Memory B cell (primary cell): ENCODE measurements around the gene ZNF280D.
A peak's percentile ranks its signal among the peaks of the same experiment; 100 is the strongest.
"Not testable (repeated sequence)": the region's sequence is repeated elsewhere in the genome, so short reads cannot be mapped to it uniquely, and the experiment has no call there.

Experiments used
- ATAC-seq: fragments of 150-1000 bp; cut with Tn5 transposase; 2 replicates; pipeline ENCODE4 v1.10.0; 2021; ENCODE audit warnings: low read depth, mild to moderate bottlenecking, moderate library complexity
- DNase-seq, 2 donors: peaks; one replicate each; pipeline ENCODE4 v3.0.0; 2022; ENCODE audit warnings: low spot score in 2 of 2
- H3K27ac Mint-ChIP-seq: one replicate; pipeline ENCODE4 v1.8.0; 2022; ENCODE audit warnings: mild to moderate bottlenecking, moderate library complexity, mixed read lengths
- H3K27me3 Mint-ChIP-seq: one replicate; pipeline ENCODE4 v1.8.0; 2022; ENCODE audit warnings: mixed read lengths
- H3K36me3 Mint-ChIP-seq: one replicate; pipeline ENCODE4 v1.8.0; 2022; ENCODE audit warnings: mild to moderate bottlenecking, mixed read lengths
- H3K4me1 Mint-ChIP-seq: one replicate; pipeline ENCODE4 v1.8.0; 2022; ENCODE audit warnings: mixed read lengths
- H3K4me3 Mint-ChIP-seq: one replicate; pipeline ENCODE4 v1.8.0; 2022; ENCODE audit warnings: mild to moderate bottlenecking, moderate library complexity, mixed read lengths
- H3K9me3 Mint-ChIP-seq: one replicate; pipeline ENCODE4 v1.8.0; 2022; ENCODE audit warnings: mixed read lengths

ZNF280D gene

DNA sequence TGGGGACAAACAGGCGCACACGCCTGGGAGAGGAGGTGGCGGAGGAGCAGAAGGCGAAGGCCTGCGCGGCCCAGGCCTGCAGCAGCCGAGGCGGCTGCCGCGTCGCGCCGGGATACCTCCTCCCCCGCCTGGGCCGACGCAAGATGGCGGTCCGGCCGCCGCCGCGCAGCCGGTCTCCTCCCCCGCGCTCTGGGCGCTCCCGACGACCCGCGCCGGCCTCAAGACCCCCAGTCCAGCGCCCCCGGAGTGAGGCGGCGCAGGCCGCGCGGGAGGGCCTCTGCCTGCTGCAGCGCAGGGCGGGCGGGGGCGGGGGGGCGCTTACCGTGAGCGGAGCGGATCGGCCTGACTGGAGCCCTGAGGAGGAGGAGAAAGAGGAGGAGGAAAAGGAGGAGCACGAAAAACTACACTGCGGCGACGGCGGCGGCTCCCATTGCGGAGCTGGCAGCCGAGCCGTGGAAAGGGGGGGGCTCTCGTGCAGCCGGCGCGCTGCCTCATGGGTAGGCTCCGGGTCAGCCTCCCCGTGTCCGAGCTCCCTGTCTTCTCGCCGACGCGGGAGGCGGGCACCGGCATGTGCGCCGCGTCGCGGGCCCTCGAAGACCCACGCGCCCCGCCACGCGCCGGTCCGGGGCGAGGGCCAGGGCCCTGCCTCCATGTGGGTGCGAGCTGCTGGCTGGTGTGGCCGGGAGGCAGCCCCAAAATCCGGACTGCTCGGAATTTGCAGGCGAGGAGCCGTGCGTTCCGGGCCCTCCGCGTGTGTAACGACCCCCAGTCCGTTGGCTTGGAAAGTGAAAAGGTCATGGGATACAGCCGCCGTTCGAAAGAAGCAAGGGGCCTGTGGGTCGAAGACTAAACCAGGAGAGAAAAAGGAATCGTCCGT is at the start of gene ZNF280D:
ZNF280D (minus strand) TSS at position 374 of the 877 bp plus-strand sequence. CDS start 26,400 bp downstream, outside the sequence.
- DNase-seq: peak; percentile 67 to 70
- Mint-ChIP-seq H3K4me1 (peaks cover 22% of the 10 kb centered on the region), H3K9me3 (peaks cover 2% of the 10 kb centered on the region), H3K36me3 (peaks cover 3% of the 10 kb centered on the region), H3K27me3 (no peaks in the 10 kb centered on the region), H3K27ac (peak within 1 kb of the TSS; percentile 97), H3K4me3 (peak within 1 kb of the TSS; percentile 99)
- peak; percentile 82 for ATAC-seq

DNA sequence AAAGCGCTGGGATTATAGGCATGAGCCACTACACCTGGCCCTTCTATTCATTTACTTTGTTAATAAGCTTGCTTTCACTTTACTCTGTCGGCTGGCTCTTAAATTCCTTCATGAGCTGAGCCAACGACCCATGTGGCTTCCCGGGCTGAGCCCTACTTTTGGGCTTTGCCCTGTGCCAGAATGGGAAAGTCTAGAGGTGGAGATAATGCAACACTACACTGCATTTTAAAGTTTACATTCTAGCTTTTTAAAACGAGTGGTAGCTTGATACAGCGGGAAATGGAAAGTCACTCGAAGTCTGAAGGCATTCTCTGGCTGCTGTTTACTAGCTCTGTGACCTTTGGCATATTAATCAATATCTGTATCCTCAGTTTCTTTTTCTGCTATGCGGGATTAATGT is 49.0 kb upstream of the ZNF280D start:
- no peak for DNase-seq
- peaks cover 13% of the 10 kb centered on the region for H3K4me1 Mint-ChIP-seq
- H3K4me3 Mint-ChIP-seq: no peak overlapping the region
- no peak overlapping the region for H3K27ac Mint-ChIP-seq
- no peak for ATAC-seq
- peaks cover 5% of the 10 kb centered on the region for H3K36me3 Mint-ChIP-seq
- H3K9me3 Mint-ChIP-seq: no peaks in the 10 kb centered on the region
- H3K27me3 Mint-ChIP-seq: peaks cover 4% of the 10 kb centered on the region

- Mint-ChIP-seq H3K4me1 (peaks cover 7% of the 10 kb centered on the region), H3K27me3 (peaks cover 4% of the 10 kb centered on the region), H3K4me3 (no peak overlapping the region), H3K27ac (no peak overlapping the region), H3K9me3 (no peaks in the 10 kb centered on the region), H3K36me3 (peaks cover 5% of the 10 kb centered on the region)
- no peak for DNase-seq
- no peak for ATAC-seq
These were observed 48.4 kb upstream of the ZNF280D start for GRCh38 chr15:56781666-56782065.

DNA sequence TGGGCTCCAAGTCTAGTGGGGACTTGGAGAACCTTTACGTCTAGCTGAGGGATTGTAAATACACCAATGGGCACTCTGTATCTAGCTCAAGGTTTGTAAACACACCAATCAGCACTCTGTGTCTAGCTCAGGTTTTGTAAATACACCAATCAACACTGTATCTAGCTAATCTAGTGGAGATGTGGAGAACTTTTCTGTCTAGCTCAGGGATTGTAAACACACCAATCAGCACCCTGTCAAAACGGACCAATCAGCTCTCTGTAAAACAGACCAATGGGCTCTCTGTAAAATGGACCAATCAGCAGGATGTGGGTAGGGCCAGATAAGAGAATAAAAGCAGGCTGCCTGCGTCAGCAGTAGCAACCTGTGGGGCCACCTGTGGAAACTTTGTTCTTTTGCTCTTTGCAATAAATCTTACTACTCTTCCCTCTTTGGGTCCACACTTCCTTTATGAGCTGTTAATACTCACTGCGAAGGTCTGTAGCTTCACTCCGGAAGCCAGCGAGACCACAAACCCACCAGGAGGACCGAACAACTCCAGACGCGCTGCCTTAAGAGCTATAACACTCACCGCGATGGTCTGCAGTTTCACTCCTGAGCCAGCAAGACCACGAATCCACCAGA is 46.9 kb upstream of the ZNF280D start:
- not testable (repeated sequence) for H3K27ac Mint-ChIP-seq, H3K27me3 Mint-ChIP-seq, H3K9me3 Mint-ChIP-seq, H3K36me3 Mint-ChIP-seq, DNase-seq
- H3K4me1 Mint-ChIP-seq: peaks cover 11% of the 10 kb centered on the region
- H3K4me3 Mint-ChIP-seq: peak overlapping the region; percentile 46
- peak; percentile 85 for ATAC-seq

GRCh38 chr15:56779449-56779848 is 46.1 kb upstream of the ZNF280D start:
- H3K27me3 Mint-ChIP-seq, H3K4me3 Mint-ChIP-seq, DNase-seq, H3K27ac Mint-ChIP-seq, H3K9me3 Mint-ChIP-seq, ATAC-seq, H3K36me3 Mint-ChIP-seq: not testable (repeated sequence)
- H3K4me1 Mint-ChIP-seq: peaks cover 14% of the 10 kb centered on the region

DNA sequence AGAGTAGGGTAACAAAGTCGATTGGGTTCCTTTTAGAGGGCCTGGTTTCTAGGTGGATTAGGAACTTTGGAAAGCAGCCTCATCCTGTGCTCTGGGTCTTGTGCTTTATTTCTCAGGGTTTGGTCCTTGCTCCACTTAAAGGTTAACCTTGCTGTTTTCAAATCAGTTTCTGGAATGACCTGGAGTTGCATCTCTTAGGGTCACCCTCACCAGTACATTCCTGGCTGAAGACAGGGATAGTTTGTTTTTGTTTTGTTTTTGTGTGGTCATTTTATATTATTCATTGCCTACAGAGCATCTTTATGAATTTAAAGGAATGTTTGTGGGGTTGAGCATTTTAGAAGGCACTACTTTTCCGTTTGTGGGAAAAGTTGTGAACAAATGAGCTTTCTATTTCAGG is 45.5 kb upstream of the ZNF280D start:
- no peak overlapping the region for H3K4me3 Mint-ChIP-seq
- H3K36me3 Mint-ChIP-seq: peaks cover 5% of the 10 kb centered on the region
- no peaks in the 10 kb centered on the region for H3K9me3 Mint-ChIP-seq
- ATAC-seq (no peak), DNase-seq (no peak)
- H3K4me1 Mint-ChIP-seq: peaks cover 18% of the 10 kb centered on the region
- H3K27ac Mint-ChIP-seq: no peak overlapping the region
- H3K27me3 Mint-ChIP-seq: peaks cover 4% of the 10 kb centered on the region

DNA sequence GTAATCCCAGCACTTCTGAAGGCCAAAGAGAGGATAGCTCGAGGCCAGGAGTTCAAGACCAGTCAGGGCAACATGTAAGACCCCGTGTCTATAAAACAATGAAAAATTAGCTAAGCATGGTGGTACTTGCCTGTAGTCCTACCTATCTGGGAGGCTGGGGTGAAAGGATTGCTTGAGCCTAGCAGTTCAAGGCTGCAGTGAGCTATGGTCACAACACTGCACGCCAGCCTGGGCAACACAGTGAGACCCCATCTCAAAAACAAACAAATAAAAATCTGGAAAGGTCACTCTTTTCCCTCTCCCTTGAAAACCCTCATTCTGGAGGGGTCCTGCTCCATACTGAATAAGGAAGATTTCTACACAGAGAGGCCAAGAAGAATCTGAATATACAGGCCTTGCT is 43.5 kb upstream of the ZNF280D start:
- no peaks in the 10 kb centered on the region for H3K9me3 Mint-ChIP-seq
- H3K4me3 Mint-ChIP-seq: no peak overlapping the region
- H3K4me1 Mint-ChIP-seq: peaks cover 18% of the 10 kb centered on the region
- H3K27me3 Mint-ChIP-seq: peaks cover 5% of the 10 kb centered on the region
- DNase-seq (no peak), ATAC-seq (no peak)
- peaks cover 5% of the 10 kb centered on the region for H3K36me3 Mint-ChIP-seq
- H3K27ac Mint-ChIP-seq: no peak overlapping the region

DNA sequence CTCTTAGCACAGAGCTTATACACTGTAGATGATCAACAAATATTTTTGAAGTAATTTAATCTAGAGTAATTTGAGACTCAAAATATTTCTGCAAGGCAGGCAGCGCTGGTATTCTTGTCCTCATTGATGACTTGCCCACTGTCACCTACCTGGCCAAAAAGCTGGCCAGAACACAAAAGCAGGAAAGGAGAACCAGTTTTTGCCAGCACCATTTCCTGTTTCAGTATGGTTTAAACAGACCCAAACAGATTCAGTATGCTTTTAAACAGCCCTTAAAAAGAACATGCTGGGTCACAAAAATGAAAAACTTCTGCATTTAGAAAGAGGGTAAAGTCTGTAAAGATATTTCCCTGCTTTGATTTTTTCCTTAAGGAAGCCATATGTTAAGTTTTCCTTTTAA is 42.3 kb upstream of the ZNF280D start:
- no peak for DNase-seq
- Mint-ChIP-seq H3K27ac (no peak overlapping the region), H3K36me3 (peaks cover 8% of the 10 kb centered on the region)

GRCh38 chr15:56774356-56774755 is 41.0 kb upstream of the ZNF280D start:
- Mint-ChIP-seq H3K4me3 (no peak overlapping the region), H3K27me3 (peaks cover 7% of the 10 kb centered on the region), H3K36me3 (peaks cover 5% of the 10 kb centered on the region), H3K27ac (no peak overlapping the region), H3K4me1 (peaks cover 14% of the 10 kb centered on the region), H3K9me3 (no peaks in the 10 kb centered on the region)
- DNase-seq (no peak), ATAC-seq (peak; percentile 58)

More for the DNA sequence above, 42.3 kb upstream of the ZNF280D start:
- peak; percentile 36 for ATAC-seq
- H3K4me3 Mint-ChIP-seq: no peak overlapping the region
- no peaks in the 10 kb centered on the region for H3K9me3 Mint-ChIP-seq
- H3K27me3 Mint-ChIP-seq: peaks cover 7% of the 10 kb centered on the region
- peaks cover 17% of the 10 kb centered on the region for H3K4me1 Mint-ChIP-seq

DNA sequence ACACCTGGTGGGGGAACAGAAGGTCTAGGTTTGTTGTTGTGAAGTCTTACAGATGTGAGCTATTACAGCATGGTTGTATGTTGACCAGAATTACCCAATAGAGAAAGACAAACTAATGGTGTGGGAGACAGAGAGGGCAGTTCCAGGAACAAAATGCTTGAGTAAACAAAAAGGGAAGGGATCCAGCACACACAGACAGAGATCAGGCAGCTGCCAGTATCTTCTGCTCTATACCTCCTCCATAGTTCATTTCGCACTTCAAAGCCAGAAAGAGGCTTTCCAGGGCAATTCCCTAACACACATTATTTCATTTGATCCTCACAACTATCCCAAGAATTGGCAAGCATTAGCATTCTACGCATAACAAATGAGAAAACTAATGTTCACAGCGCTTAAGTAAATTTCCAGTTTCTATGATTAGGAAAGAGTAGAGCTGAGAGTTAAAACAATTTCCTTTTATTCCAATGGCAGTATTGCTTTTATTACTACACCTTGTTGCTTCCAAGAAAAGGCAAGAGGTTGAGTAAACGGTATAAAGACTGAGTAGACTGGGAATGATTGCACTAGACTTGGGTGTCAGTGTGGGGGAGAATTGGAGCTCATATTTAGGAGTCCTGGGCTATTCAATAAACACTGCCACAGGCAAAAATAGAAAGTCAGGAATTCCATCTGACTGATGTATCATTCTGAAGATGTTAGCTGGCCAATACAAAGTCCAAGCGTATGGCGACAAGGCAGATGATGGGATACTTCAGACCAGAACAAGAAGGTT is 39.7 kb upstream of the ZNF280D start:
- Mint-ChIP-seq H3K4me1 (peaks cover 14% of the 10 kb centered on the region), H3K36me3 (peaks cover 5% of the 10 kb centered on the region), H3K9me3 (no peaks in the 10 kb centered on the region), H3K4me3 (no peak overlapping the region), H3K27ac (no peak overlapping the region), H3K27me3 (peaks cover 7% of the 10 kb centered on the region)
- ATAC-seq (no peak), DNase-seq (no peak)

- Mint-ChIP-seq H3K36me3 (peaks cover 3% of the 10 kb centered on the region), H3K27me3 (peaks cover 3% of the 10 kb centered on the region), H3K4me1 (peaks cover 7% of the 10 kb centered on the region), H3K27ac (no peak overlapping the region), H3K9me3 (no peaks in the 10 kb centered on the region), H3K4me3 (no peak overlapping the region)
- no peak for ATAC-seq
- DNase-seq: no peak
These were observed 36.9 kb upstream of the ZNF280D start for GRCh38 chr15:56770173-56770572.

DNA sequence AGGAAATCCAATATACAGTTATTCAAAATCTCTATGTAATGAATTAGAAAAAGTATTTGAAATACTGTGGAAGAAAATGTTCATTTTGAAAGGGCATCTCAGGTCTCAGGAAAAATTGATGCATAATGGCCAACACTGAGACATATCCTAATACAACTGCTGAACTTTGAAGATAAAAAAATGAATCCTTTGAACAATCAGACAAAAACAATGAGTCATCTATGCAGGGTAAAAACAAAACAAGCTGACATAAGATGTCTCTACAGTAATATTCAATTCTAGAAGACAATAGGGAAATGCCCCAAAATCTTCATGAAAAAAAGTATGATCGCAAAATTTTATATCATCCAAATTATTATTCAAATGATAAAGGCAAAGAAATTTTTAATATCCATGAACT is 34.0 kb upstream of the ZNF280D start:
- no peak overlapping the region for H3K4me3 Mint-ChIP-seq
- DNase-seq: no peak

DNA sequence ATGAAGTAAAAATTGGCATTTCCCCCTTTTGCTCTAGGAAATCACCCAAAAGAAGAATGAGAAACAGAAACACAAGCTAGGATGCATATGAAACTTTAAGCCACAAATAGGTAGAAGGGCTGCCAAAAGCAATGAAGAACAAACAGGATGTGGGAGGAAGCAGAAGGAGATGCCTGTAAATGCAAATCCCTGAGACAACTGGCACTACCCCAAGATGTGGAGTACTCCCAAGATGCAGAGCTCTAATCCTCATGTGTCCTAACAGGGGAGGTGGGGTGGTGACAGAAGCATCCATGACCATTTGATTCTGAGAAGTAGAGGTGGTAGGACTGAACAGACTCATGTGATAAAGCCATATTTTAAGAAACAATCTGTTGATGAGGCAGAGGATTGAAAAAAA is 31.9 kb upstream of the ZNF280D start:
- ATAC-seq (no peak), DNase-seq (no peak)
- Mint-ChIP-seq H3K4me1 (no peaks in the 10 kb centered on the region), H3K9me3 (no peaks in the 10 kb centered on the region), H3K27me3 (no peaks in the 10 kb centered on the region), H3K4me3 (no peak overlapping the region), H3K27ac (no peak overlapping the region), H3K36me3 (no peaks in the 10 kb centered on the region)

More for the DNA sequence above, 34.0 kb upstream of the ZNF280D start:
- Mint-ChIP-seq H3K36me3 (peaks cover 3% of the 10 kb centered on the region), H3K27ac (no peak overlapping the region), H3K4me1 (no peaks in the 10 kb centered on the region), H3K27me3 (peaks cover 2% of the 10 kb centered on the region), H3K9me3 (no peaks in the 10 kb centered on the region)
- no peak for ATAC-seq
